WTC11 (cell line): ENCODE measurements around the gene SERPINA9.

Source experiments
- CREM ChIP-seq: sonication (generic); formaldehyde crosslinking; IDR thresholded peaks from 2 replicates; pipeline ENCODE4 v1.8.1; 2022; ENCODE audit warnings: mild to moderate bottlenecking, missing genetic modification reagents, moderate library complexity
- ESRRA ChIP-seq: sonication (generic); formaldehyde crosslinking; IDR thresholded peaks from 2 replicates; pipeline ENCODE4 v1.8.1; 2022; ENCODE audit warnings: mild to moderate bottlenecking, missing genetic modification reagents, borderline replicate concordance
- NFYB ChIP-seq: sonication (generic); formaldehyde crosslinking; conservative IDR thresholded peaks from 2 replicates; pipeline ENCODE4 v1.8.0; 2022; ENCODE audit warnings: low read depth, missing genetic modification reagents
- NR2C2 ChIP-seq: sonication (generic); formaldehyde crosslinking; IDR thresholded peaks from 2 replicates; pipeline ENCODE4 v1.8.0; 2022; ENCODE audit warnings: mild to moderate bottlenecking, missing genetic modification reagents
- RELA ChIP-seq: sonication (generic); formaldehyde crosslinking; IDR thresholded peaks from 2 replicates; pipeline ENCODE4 v1.8.1; 2022; ENCODE audit warnings: missing genetic modification reagents, mild to moderate bottlenecking, borderline replicate concordance
- ZNF396 ChIP-seq: fragments of 250-450 bp; sonication (Bioruptor Pico); IDR thresholded peaks from 2 replicates; pipeline ENCODE4 v1.8.0; 2021; ENCODE audit warnings: mild to moderate bottlenecking, moderate library complexity, borderline replicate concordance
- TF ChIP-seq, protein P1 (sequence below): fragments of 200-600 bp; IDR thresholded peaks from 2 replicates; pipeline ENCODE4 v1.8.0; 2022; ENCODE audit warnings: antibody characterized with exemption

DNA sequence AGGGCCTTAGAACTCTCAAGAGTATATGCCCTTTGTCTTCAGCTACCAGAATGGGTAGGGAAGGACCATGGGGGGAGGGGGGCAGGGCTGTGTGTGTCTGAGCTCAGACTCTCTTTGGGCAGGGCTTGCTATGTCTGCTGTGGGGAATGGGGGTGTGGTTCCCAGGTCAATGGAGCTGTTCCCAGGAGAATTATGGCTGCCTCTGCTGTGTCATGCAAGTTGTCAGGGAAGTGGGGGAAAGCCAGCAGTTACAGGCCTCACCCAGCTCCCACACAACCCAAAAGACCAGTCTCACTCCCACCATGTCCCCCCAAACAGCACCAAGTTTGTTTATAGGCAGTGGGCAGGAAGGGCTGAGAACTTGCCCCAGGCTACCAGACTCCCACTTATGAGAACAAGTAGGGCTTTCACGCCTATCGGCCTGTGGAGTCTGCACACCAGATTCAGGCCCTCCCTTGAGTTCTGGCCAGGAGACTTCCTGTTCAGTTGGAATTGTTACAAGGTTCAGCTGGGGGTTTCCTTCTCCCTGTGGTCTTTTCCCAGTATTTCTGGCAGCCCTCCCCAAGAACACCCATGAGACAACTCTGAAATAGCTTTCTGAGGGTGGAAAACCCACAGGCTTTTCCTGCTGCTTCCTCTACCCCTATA lies 17.3 kb downstream of the SERPINA9 start:
- TF ChIP-seq, protein P1, sequence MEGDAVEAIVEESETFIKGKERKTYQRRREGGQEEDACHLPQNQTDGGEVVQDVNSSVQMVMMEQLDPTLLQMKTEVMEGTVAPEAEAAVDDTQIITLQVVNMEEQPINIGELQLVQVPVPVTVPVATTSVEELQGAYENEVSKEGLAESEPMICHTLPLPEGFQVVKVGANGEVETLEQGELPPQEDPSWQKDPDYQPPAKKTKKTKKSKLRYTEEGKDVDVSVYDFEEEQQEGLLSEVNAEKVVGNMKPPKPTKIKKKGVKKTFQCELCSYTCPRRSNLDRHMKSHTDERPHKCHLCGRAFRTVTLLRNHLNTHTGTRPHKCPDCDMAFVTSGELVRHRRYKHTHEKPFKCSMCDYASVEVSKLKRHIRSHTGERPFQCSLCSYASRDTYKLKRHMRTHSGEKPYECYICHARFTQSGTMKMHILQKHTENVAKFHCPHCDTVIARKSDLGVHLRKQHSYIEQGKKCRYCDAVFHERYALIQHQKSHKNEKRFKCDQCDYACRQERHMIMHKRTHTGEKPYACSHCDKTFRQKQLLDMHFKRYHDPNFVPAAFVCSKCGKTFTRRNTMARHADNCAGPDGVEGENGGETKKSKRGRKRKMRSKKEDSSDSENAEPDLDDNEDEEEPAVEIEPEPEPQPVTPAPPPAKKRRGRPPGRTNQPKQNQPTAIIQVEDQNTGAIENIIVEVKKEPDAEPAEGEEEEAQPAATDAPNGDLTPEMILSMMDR = no peak
- TF ChIP-seq ZNF396 (CRISPR knock-in tag) (no peak), NFYB (no peak), ESRRA (no peak), CREM (no peak), RELA (no peak), NR2C2 (CRISPR knock-in tag) (no peak)
